ENCODE data around the gene ATP11A. TPM values are rescaled to one million over a fixed set of nuclear protein-coding genes. Genes with fewer than 3 reads are reported as not detected.

ATP11A gene
- total RNA-seq, 4 donors from 2014 or later, result 32.1 to 83.6 (median 46.2) TPM

- WGBS, 2 donors, result 90 to 95% methylated on average over 18 of the region's 18 CpGs
- TF ChIP-seq, protein P1, sequence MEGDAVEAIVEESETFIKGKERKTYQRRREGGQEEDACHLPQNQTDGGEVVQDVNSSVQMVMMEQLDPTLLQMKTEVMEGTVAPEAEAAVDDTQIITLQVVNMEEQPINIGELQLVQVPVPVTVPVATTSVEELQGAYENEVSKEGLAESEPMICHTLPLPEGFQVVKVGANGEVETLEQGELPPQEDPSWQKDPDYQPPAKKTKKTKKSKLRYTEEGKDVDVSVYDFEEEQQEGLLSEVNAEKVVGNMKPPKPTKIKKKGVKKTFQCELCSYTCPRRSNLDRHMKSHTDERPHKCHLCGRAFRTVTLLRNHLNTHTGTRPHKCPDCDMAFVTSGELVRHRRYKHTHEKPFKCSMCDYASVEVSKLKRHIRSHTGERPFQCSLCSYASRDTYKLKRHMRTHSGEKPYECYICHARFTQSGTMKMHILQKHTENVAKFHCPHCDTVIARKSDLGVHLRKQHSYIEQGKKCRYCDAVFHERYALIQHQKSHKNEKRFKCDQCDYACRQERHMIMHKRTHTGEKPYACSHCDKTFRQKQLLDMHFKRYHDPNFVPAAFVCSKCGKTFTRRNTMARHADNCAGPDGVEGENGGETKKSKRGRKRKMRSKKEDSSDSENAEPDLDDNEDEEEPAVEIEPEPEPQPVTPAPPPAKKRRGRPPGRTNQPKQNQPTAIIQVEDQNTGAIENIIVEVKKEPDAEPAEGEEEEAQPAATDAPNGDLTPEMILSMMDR (IDR thresholded peaks at IDR 0.05), result no peak
- no peak for TF ChIP-seq POLR2A (IDR thresholded peaks at IDR 0.05)
- Histone ChIP-seq H3K4me3 (replicated peaks in 1 of 3) (no peak overlapping the region), H3K36me3 (no peaks in the 10 kb centered on the region), H3K27ac (peak overlapping the region in 1 of 3 donors; percentile 12), H3K4me1 (peaks cover 0 to 23% of the 10 kb centered on the region in 2 donors), H3K27me3 (no peaks in the 10 kb centered on the region), H3K9me3 (no peaks in the 10 kb centered on the region)
- intact Hi-C loops (cut with DNase I), result no loop called here
- DNase-seq, result no peak
These were observed 52.2 kb downstream of the ATP11A start for GRCh38 chr13:112741835-112742570.

DNA sequence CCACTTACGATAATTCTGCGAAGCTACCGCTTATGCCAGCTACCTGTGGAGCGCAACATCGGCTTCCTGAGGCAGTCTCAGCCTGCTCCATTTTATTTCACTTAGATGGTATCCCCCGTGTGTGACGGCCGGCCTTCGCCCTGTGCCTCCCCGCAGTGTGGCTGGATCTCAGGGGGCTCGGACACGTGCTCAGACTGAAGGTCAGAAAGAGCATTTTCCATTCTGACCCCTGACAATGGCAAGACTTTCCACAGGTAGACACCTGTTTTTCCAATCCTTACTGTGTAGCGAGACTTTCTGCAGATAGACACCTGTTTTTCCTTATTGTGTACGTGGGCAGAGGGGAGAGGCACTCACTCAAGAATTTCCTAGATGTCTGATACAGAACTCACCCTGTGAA, 52.7 kb downstream of the ATP11A start:
- Histone ChIP-seq H3K9me3 (no peaks in the 10 kb centered on the region), H3K4me1 (peaks cover 0 to 28% of the 10 kb centered on the region in 2 donors), H3K27ac (no peak overlapping the region), H3K27me3 (no peaks in the 10 kb centered on the region), H3K36me3 (no peaks in the 10 kb centered on the region), H3K4me3 (replicated peaks in 1 of 3) (no peak overlapping the region)
- no peak for TF ChIP-seq POLR2A (IDR thresholded peaks at IDR 0.05)
- TF ChIP-seq, protein P1 (IDR thresholded peaks at IDR 0.05), result no peak
- WGBS, 2 donors, result 94 to 98% methylated on average over 14 of the region's 14 CpGs
- no peak for DNase-seq
- intact Hi-C loops (cut with DNase I), result no loop called here

DNA sequence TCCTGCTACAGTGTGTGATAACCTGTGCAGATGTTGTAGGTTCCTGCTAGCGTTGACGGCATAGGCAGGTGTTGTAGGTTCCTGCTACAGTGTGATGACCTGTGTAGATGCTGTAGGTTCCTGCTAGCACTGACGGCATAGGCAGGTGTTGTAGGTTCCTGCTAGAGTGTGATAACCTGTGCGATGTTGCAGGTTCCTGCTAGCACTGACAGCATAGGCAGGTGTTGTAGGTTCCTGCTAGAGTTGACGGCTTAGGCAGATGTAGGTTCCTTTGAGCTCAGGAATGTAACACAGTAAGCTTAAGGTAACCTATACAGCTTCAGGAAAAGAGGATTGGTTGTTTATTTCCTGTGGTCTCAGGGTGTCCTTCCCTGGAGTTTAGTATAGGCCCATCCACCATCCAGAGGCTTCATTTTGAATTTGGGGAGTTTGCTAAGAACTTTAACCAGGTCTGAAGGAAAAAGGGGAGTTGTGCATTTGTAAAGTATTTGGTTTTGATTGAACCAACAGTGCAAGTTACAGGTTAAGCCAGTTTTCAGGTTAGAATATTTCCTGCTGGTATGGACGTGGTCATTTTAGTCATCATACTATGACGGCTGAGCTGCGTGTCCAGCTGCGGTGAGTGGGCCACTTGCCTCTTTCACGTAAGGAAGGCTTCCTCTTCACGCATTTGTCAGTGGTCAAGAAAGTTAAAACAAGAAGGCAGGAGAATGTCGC, 53.8 kb downstream of the ATP11A start:
- intact Hi-C loops (cut with DNase I), result no loop called here
- H3K9me3 ChIP-seq, result no peaks in the 10 kb centered on the region
- no peaks in the 10 kb centered on the region for H3K36me3 ChIP-seq
- 88 to 92% methylated on average over 12 of the region's 12 CpGs for WGBS, 2 donors
- H3K27ac ChIP-seq, result no peak overlapping the region
- no peak overlapping the region for H3K4me3 ChIP-seq (replicated peaks in 1 of 3)
- TF ChIP-seq POLR2A (IDR thresholded peaks at IDR 0.05), result no peak
- TF ChIP-seq, protein P1 (IDR thresholded peaks at IDR 0.05), result no peak
- H3K27me3 ChIP-seq, result no peaks in the 10 kb centered on the region
- no peak for DNase-seq
- peaks cover 0 to 28% of the 10 kb centered on the region in 2 donors for H3K4me1 ChIP-seq

- H3K36me3 ChIP-seq, result no peaks in the 10 kb centered on the region
- peak overlapping the region in 1 of 3 donors; percentile 10 for H3K27ac ChIP-seq
- intact Hi-C loops (cut with DNase I), result no loop called here
- no peak overlapping the region for H3K4me3 ChIP-seq (replicated peaks in 1 of 3)
- 51 to 52% methylated on average over 22 of the region's 22 CpGs for WGBS, 2 donors
- H3K4me1 ChIP-seq, result peaks cover 0 to 28% of the 10 kb centered on the region in 2 donors
- H3K9me3 ChIP-seq, result no peaks in the 10 kb centered on the region
- TF ChIP-seq, protein P1 (IDR thresholded peaks at IDR 0.05), result no peak
- no peak for TF ChIP-seq POLR2A (IDR thresholded peaks at IDR 0.05)
- DNase-seq, result peak; percentile 70 to 77
- no peaks in the 10 kb centered on the region for H3K27me3 ChIP-seq
These were observed 54.6 kb downstream of the ATP11A start for GRCh38 chr13:112744168-112745021.

Data from thyroid gland (tissue), 4 donors.